H1 (cell line): Measurements from ENCODE around the gene HORMAD2. TPM values are rescaled to one million over a fixed set of nuclear protein-coding genes. Genes with fewer than 3 reads are reported as not detected.

Experiments
- CTCF ChIA-PET: fragments of 300-600 bp; sonication (Branson Sonifier 250); formaldehyde crosslinking; loops from one replicate; lab custom pipeline; 2021; ENCODE audit not compliant: partially characterized antibody; lab: Charles Lee
- POLR2A ChIA-PET: fragments of 300-600 bp; sonication (Branson Sonifier 250); formaldehyde crosslinking; loops from one replicate; lab custom pipeline; 2021; ENCODE audit warnings: inconsistent platforms; ENCODE audit not compliant: partially characterized antibody; lab: Charles Lee
- DNase-seq, 2 experiments: peaks; one replicate each; pipeline versions ENCODE4 v3.0.0 to v3.0.0-alpha.2; 2010 to 2022; ENCODE audit warnings: low spot score in 2 of 2, low read depth in 1 of 2, mixed read lengths in 1 of 2
- FAIRE-seq: peaks from 2 replicates; lab custom pipeline; 2011; peaks lifted over from hg19 to GRCh38; lab: Jason Lieb, UNC
- H2AFZ ChIP-seq: 2 replicates; pipeline ENCODE4 v1.8.1; 2012; ENCODE audit warnings: low read length, inconsistent platforms
- H2AK5ac ChIP-seq: 2 replicates; pipeline ENCODE4 v1.6.1; 2013; ENCODE audit warnings: low read depth, low read length
- H2BK120ac ChIP-seq: replicated peaks from 2 replicates; pipeline ENCODE3; 2013; ENCODE audit warnings: low read depth, low read length, inconsistent platforms
- H2BK12ac ChIP-seq: 2 replicates; pipeline ENCODE4 v1.6.1; 2013; ENCODE audit warnings: low read depth, low read length
- H2BK15ac ChIP-seq: 2 replicates; pipeline ENCODE4 v1.6.1; 2013; ENCODE audit warnings: low read length
- H2BK20ac ChIP-seq: 2 replicates; pipeline ENCODE4 v1.6.1; 2013; ENCODE audit warnings: low read length
- H2BK5ac ChIP-seq: 2 replicates; pipeline ENCODE4 v1.6.1; 2013; ENCODE audit warnings: low read depth, low read length
- H3K14ac ChIP-seq: 2 replicates; pipeline ENCODE4 v1.6.1; 2013; ENCODE audit warnings: inconsistent platforms; ENCODE audit not compliant: insufficient read length
- H3K18ac ChIP-seq: 2 replicates; pipeline ENCODE4 v1.6.1; 2013; ENCODE audit warnings: low read length; ENCODE audit errors: extremely low read depth
- H3K23ac ChIP-seq: 2 replicates; pipeline ENCODE4 v1.6.1; 2013; ENCODE audit warnings: inconsistent platforms; ENCODE audit not compliant: insufficient read length
- H3K23me2 ChIP-seq: 2 replicates; pipeline ENCODE4 v1.6.1; 2013; ENCODE audit warnings: low read depth, low read length
- H3K27ac ChIP-seq: 2 replicates; pipeline ENCODE4 v1.6.1; 2011; ENCODE audit warnings: low read depth, low read length, inconsistent platforms
- H3K27me3 ChIP-seq, 4 experiments: replicated peaks in 1 of 4; 1 replicate in 1 of 4; 2 replicates in 3 of 4; pipeline versions ENCODE4 v1.6.1 to v1.8.1; 2011 to 2013; ENCODE audit warnings: low read length in 3 of 4, mild to moderate bottlenecking in 3 of 4, inconsistent platforms in 2 of 4, mixed read lengths in 2 of 4, moderate library complexity in 1 of 4; ENCODE audit not compliant: control insufficient read depth in 3 of 4, insufficient read depth in 3 of 4; ENCODE audit errors: extremely low read depth in 1 of 4
- H3K36me3 ChIP-seq, 4 experiments: 2 replicates each; pipeline versions ENCODE4 v1.6.1 to v1.8.1; 2011 to 2013; ENCODE audit warnings: mild to moderate bottlenecking in 4 of 4, low read length in 3 of 4, moderate library complexity in 2 of 4, control low read depth in 1 of 4, inconsistent platforms in 1 of 4; ENCODE audit not compliant: insufficient read depth in 4 of 4, control insufficient read depth in 2 of 4
- H3K4ac ChIP-seq: replicated peaks from 2 replicates; pipeline ENCODE3; 2013; ENCODE audit warnings: low read length, low read depth, mixed read lengths, inconsistent platforms; ENCODE audit not compliant: insufficient read length
- H3K4me1 ChIP-seq, 4 experiments: replicated peaks in 1 of 4; 1 replicate in 1 of 4; 2 replicates in 3 of 4; pipeline versions ENCODE4 v1.6.1 to v1.8.1; 2011 to 2013; ENCODE audit warnings: low read length in 3 of 4, inconsistent platforms in 2 of 4, mixed read lengths in 1 of 4; ENCODE audit not compliant: insufficient read depth in 4 of 4, control insufficient read depth in 3 of 4
- H3K4me2 ChIP-seq, 2 experiments: 2 replicates each; pipeline versions ENCODE4 v1.6.1 to v1.8.1; 2011 to 2013; ENCODE audit warnings: low read depth in 2 of 2, low read length in 2 of 2, control low read depth in 1 of 2, inconsistent platforms in 1 of 2, mild to moderate bottlenecking in 1 of 2; ENCODE audit not compliant: insufficient read depth in 1 of 2
- H3K4me3 ChIP-seq, 4 experiments: fragments of 200-600, 300-600 bp in 1 of 4; sonication (generic), shearing (Covaris generic), sonication (Bioruptor Twin) in 1 of 4; 2 replicates each; pipeline versions ENCODE4 v1.5.1 to v1.8.1; 2011 to 2016; ENCODE audit warnings: low read length in 4 of 4, low read depth in 3 of 4, control low read depth in 2 of 4, inconsistent platforms in 2 of 4, mild to moderate bottlenecking in 2 of 4, mixed read lengths in 1 of 4, moderate library complexity in 1 of 4; ENCODE audit not compliant: insufficient read depth in 2 of 4; ENCODE audit errors: extremely low read depth in 1 of 4
- H3K56ac ChIP-seq: replicated peaks from 2 replicates; pipeline ENCODE3; 2013; ENCODE audit warnings: low read depth, mild to moderate bottlenecking, mixed read lengths, low read length, inconsistent platforms; ENCODE audit not compliant: insufficient read length
- H3K79me1 ChIP-seq: 2 replicates; pipeline ENCODE4 v1.6.1; 2013; ENCODE audit warnings: low read depth, low read length, control low read depth
- H3K79me2 ChIP-seq, 2 experiments: 2 replicates each; pipeline versions ENCODE4 v1.6.1 to v1.8.1; 2012 to 2013; ENCODE audit warnings: low read length in 2 of 2, mild to moderate bottlenecking in 2 of 2, inconsistent platforms in 1 of 2; ENCODE audit not compliant: insufficient read depth in 2 of 2, control insufficient read depth in 1 of 2
- H3K9ac ChIP-seq, 4 experiments: replicated peaks in 1 of 4; 1 replicate in 1 of 4; 2 replicates in 3 of 4; pipeline versions ENCODE4 v1.6.1 to v1.8.1; 2011 to 2013; ENCODE audit warnings: low read depth in 3 of 4, low read length in 3 of 4, control low read depth in 2 of 4, mild to moderate bottlenecking in 2 of 4, moderate library complexity in 2 of 4, inconsistent platforms in 1 of 4; ENCODE audit errors: extremely low read depth in 1 of 4
- H3K9me3 ChIP-seq, 2 experiments: 2 replicates each; pipeline versions ENCODE4 v1.6.1 to v1.8.1; 2012 to 2013; ENCODE audit warnings: mild to moderate bottlenecking in 2 of 2, moderate library complexity in 2 of 2, control low read depth in 1 of 2, inconsistent platforms in 1 of 2, low read depth in 1 of 2, low read length in 1 of 2, mixed read lengths in 1 of 2; ENCODE audit not compliant: insufficient read depth in 2 of 2
- H4K20me1 ChIP-seq, 2 experiments: replicated peaks in 1 of 2; 2 replicates each; pipeline versions ENCODE3 to v1.8.1; 2011 to 2013; ENCODE audit warnings: inconsistent platforms in 2 of 2, low read length in 2 of 2, mild to moderate bottlenecking in 1 of 2; ENCODE audit not compliant: insufficient read depth in 2 of 2, control insufficient read depth in 1 of 2
- H4K5ac ChIP-seq: 2 replicates; pipeline ENCODE4 v1.6.1; 2013; ENCODE audit warnings: low read length, low read depth, mixed read lengths, inconsistent platforms; ENCODE audit not compliant: insufficient read length
- H4K8ac ChIP-seq: 2 replicates; pipeline ENCODE4 v1.8.0; 2013; ENCODE audit warnings: mild to moderate bottlenecking, moderate library complexity, low read length, inconsistent platforms; ENCODE audit not compliant: insufficient read depth; ENCODE audit errors: extremely low read depth
- H4K91ac ChIP-seq: replicated peaks from 2 replicates; pipeline ENCODE3; 2013; ENCODE audit warnings: low read length, mixed read lengths, inconsistent platforms; ENCODE audit not compliant: insufficient read length
- BRCA1 ChIP-seq: IDR thresholded peaks from 2 replicates; pipeline ENCODE4 v1.6.1; 2012; ENCODE audit warnings: low read depth, low read length, improper control_type of control experiment
- CEBPB ChIP-seq: IDR thresholded peaks from 2 replicates; pipeline ENCODE4 v1.6.1; 2012; ENCODE audit warnings: low read depth, low read length
- CTBP2 ChIP-seq: IDR thresholded peaks from 2 replicates; pipeline ENCODE4 v1.7.0; 2011; ENCODE audit warnings: borderline replicate concordance, mild to moderate bottlenecking, moderate library complexity, mixed read lengths, low read length; ENCODE audit not compliant: insufficient read depth, insufficient read length
- EGR1 ChIP-seq: IDR thresholded peaks from 2 replicates; pipeline ENCODE4 v1.6.1; 2011; ENCODE audit warnings: low read depth, low read length, borderline replicate concordance
- HDAC2 ChIP-seq, 2 experiments: fragments of 300-600 bp in 1 of 2; sonication (generic) in 1 of 2; IDR thresholded peaks; 2 replicates each; pipeline ENCODE4 v1.6.1; 2011 to 2012; ENCODE audit warnings: low read depth in 2 of 2, low read length in 2 of 2, mild to moderate bottlenecking in 2 of 2, moderate library complexity in 2 of 2, borderline replicate concordance in 1 of 2, inconsistent platforms in 1 of 2
- JUN ChIP-seq: IDR thresholded peaks from 2 replicates; pipeline ENCODE4 v1.6.1; 2011; ENCODE audit warnings: low read depth, mild to moderate bottlenecking, improper control_type of control experiment, low read length
- JUND ChIP-seq: IDR thresholded peaks from 2 replicates; pipeline ENCODE4 v1.6.1; 2011; ENCODE audit warnings: mild to moderate bottlenecking, improper control_type of control experiment, low read length
- KDM1A ChIP-seq: fragments of 200-600, 300-600 bp; sonication (generic); IDR thresholded peaks from 2 replicates; pipeline ENCODE4 v1.7.1; 2016; ENCODE audit warnings: mild to moderate bottlenecking, low read length, borderline replicate concordance
- POLR2A ChIP-seq, 2 experiments: IDR thresholded peaks; 1 replicate in 1 of 2; 2 replicates in 1 of 2; pipeline ENCODE4 v1.6.1; 2011; ENCODE audit warnings: low read depth in 2 of 2, low read length in 2 of 2, mild to moderate bottlenecking in 2 of 2; ENCODE audit errors: control extremely low read depth in 1 of 2
- POU5F1 ChIP-seq: IDR thresholded peaks from 2 replicates; pipeline ENCODE4 v1.6.1; 2011; ENCODE audit warnings: low read depth, mild to moderate bottlenecking, low read length, moderate library complexity
- RAD21 ChIP-seq, 2 experiments: IDR thresholded peaks in 1 of 2; conservative IDR thresholded peaks in 1 of 2; 2 replicates each; pipeline ENCODE4 v1.6.1; 2011; ENCODE audit warnings: low read depth in 2 of 2, low read length in 2 of 2, improper control_type of control experiment in 1 of 2, inconsistent platforms in 1 of 2, mild to moderate bottlenecking in 1 of 2, moderate library complexity in 1 of 2
- SUZ12 ChIP-seq: fragments of 200-600 bp; sonication (generic); IDR thresholded peaks from 2 replicates; pipeline ENCODE4 v1.6.1; 2012; ENCODE audit warnings: mild to moderate bottlenecking, inconsistent platforms, low read length, moderate library complexity, mixed read lengths
- TAF1 ChIP-seq: IDR thresholded peaks from 2 replicates; pipeline ENCODE4 v1.6.1; 2011; ENCODE audit warnings: mild to moderate bottlenecking, low read depth, low read length
- TEAD4 ChIP-seq: IDR thresholded peaks from 2 replicates; pipeline ENCODE4 v1.6.1; 2012; ENCODE audit warnings: low read depth, low read length, inconsistent platforms, mixed read lengths
- WGBS, 2 experiments: shearing (Covaris generic) in 1 of 2; methylation state at CpG; one replicate each; pipeline versions ENCODE4 v1.1.6 to v1.1.7; 2013 to 2015; ENCODE audit warnings: low lambda C conversion rate in 2 of 2, mixed read lengths in 2 of 2, inconsistent platforms in 1 of 2, low coverage in 1 of 2, missing lambda C conversion rate in 1 of 2; ENCODE audit not compliant: insufficient replicate concordance in 2 of 2, insufficient coverage in 1 of 2, insufficient read length in 1 of 2; ENCODE audit errors: extremely low coverage in 1 of 2, missing lambda C conversion rate in 1 of 2; 5-methylcytosine and 5-hydroxymethylcytosine counted together
- polyA plus RNA-seq, 7 experiments: library from polyadenylated mRNA; depleted of rRNA in 3 of 7; stranded (reverse) in 5 of 7; unstranded in 2 of 7; fragments of >200 nt in 5 of 7; fragments of 200-250 nt in 2 of 7; gene quantifications; 1 replicate in 5 of 7; 2 replicates in 1 of 7; 4 replicates in 1 of 7; pipeline versions ENCODE4 v1.2.1 to v1.2.3, GENCODE V29; 2011 to 2013; ENCODE audit warnings: missing spikeins in 2 of 7, mixed read lengths in 2 of 7
- total RNA-seq: library from RNA; stranded (reverse); fragmentation: NEBNext Ultra II Directional; extraction: Animal tissue kit (Norgen Biotek cat#: 25700); gene quantifications from 2 replicates; pipeline ENCODE4 v1.2.1, GENCODE V29; 2021

The HORMAD2 gene
- total and polyA plus RNA-seq, 2 of the 8 experiments (the other 6 are each of a cell fraction or from before 2014, with no cell fraction given), result 0.03 TPM; not detected in 1

GRCh38 chr22:30182815-30183214, 102.6 kb downstream of the HORMAD2 start:
- no peak overlapping the region for H3K18ac ChIP-seq
- ChIA-PET CTCF (no interaction called here), POLR2A (interaction anchor here (3.1 kb wide), 1 partner anchor 14 kb away, joined by 12 read pairs; no protein-coding TSS in a partner anchor)
- no peaks in the 10 kb centered on the region for H3K36me3 ChIP-seq
- H3K9ac ChIP-seq, result no peak overlapping the region
- H3K4me1 ChIP-seq, result no peaks in the 10 kb centered on the region; a peak in 1 of 7 replicates
- WGBS, 2 experiments, result 67% methylated on average over 4 of the region's 4 CpGs; no CpG with 5 or more reads in 1 of the 2 experiments
- no peak overlapping the region for H2BK120ac ChIP-seq
- FAIRE-seq (no peak), DNase-seq (no peak)
- H4K8ac ChIP-seq, result no peak overlapping the region
- no peak overlapping the region for H2BK12ac ChIP-seq
- no peaks in the 10 kb centered on the region for H3K79me2 ChIP-seq
- no peaks in the 10 kb centered on the region for H3K9me3 ChIP-seq
- H3K4me2 ChIP-seq, result no peak overlapping the region
- H3K4ac ChIP-seq, result no peak overlapping the region
- no peak overlapping the region for H2AK5ac ChIP-seq
- H3K56ac ChIP-seq, result no peak overlapping the region
- H4K91ac ChIP-seq, result no peak overlapping the region
- H2BK5ac ChIP-seq, result no peak overlapping the region
- H3K14ac ChIP-seq, result no peak overlapping the region
- no peak overlapping the region for H2BK20ac ChIP-seq
- no peaks in the 10 kb centered on the region for H3K79me1 ChIP-seq
- H4K5ac ChIP-seq, result no peak overlapping the region
- no peak overlapping the region for H3K23ac ChIP-seq
- no peaks in the 10 kb centered on the region for H3K23me2 ChIP-seq
- H4K20me1 ChIP-seq, result no peaks in the 10 kb centered on the region
- H3K27me3 ChIP-seq, result no peaks in the 10 kb centered on the region; a peak in 1 of 7 replicates
- no peak overlapping the region for H2AFZ ChIP-seq
- H3K27ac ChIP-seq, result no peak overlapping the region
- H3K4me3 ChIP-seq, result no peak overlapping the region
- no peak overlapping the region for H2BK15ac ChIP-seq
- TF ChIP-seq RAD21 (IDR thresholded peaks at IDR 0.05 in 1 of 2, conservative IDR thresholded peaks at IDR 0.05 in 1 of 2; ENCODE audit: low read depth in 2 of 2, low read length in 2 of 2) (no peak), SUZ12 (no peak), JUN (no peak), TEAD4 (no peak), HDAC2 (IDR thresholded peaks at IDR 0.05; ENCODE audit: borderline replicate concordance in 1 of 2, low read depth in 2 of 2, low read length in 2 of 2) (no peak), POU5F1 (no peak), TAF1 (no peak), BRCA1 (no peak), KDM1A (no peak), CEBPB (no peak), CTBP2 (no peak), JUND (no peak), EGR1 (no peak), POLR2A (IDR thresholded peaks at IDR 0.05; ENCODE audit: control extremely low read depth in 1 of 2, low read depth in 2 of 2, low read length in 2 of 2) (no peak)
